Endothelial cell of umbilical vein (primary cell): Measurements from ENCODE around the gene CTSD. TPM values are rescaled to one million over a fixed set of nuclear protein-coding genes. Genes with fewer than 3 reads are reported as not detected.

Experiments used
- BruUV-seq: library from RNA; stranded (reverse); fragments of 400-500 nt; replicated peaks from 2 replicates; lab custom pipeline; 2021; lab: Mats Ljungman, UMichigan
- CTCF ChIA-PET: fragments of 300-600, 350-600 bp; sonication (Branson Sonifier 250); formaldehyde crosslinking; loops from one replicate; lab custom pipeline; 2021; ENCODE audit warnings: antibody characterized with exemption, inconsistent platforms; lab: Charles Lee
- POLR2A ChIA-PET: fragments of 300-600, 350-600 bp; sonication (Branson Sonifier 250); formaldehyde crosslinking; loops from one replicate; lab custom pipeline; 2021; ENCODE audit warnings: antibody characterized with exemption, inconsistent platforms; lab: Charles Lee
- DNase-seq: peaks from one replicate; pipeline ENCODE4 v3.0.0-alpha.2; 2011; ENCODE audit warnings: low read depth, low spot score
- FAIRE-seq: peaks from 2 replicates; lab custom pipeline; 2011; peaks lifted over from hg19 to GRCh38; lab: Jason Lieb, UNC
- H2AFZ ChIP-seq: 2 replicates; pipeline ENCODE4 v1.6.0; 2012; ENCODE audit warnings: low read depth, low read length, control low read depth, inconsistent platforms
- H3K27ac ChIP-seq: 2 replicates; pipeline ENCODE4 v1.5.1; 2011; ENCODE audit warnings: low read depth, mild to moderate bottlenecking, control low read depth, low read length, moderate library complexity; ENCODE audit not compliant: insufficient read depth
- H3K27me3 ChIP-seq, 2 experiments: 2 replicates each; pipeline versions ENCODE4 v1.6.0 to v1.6.1; 2011; ENCODE audit warnings: low read length in 2 of 2, mixed read lengths in 1 of 2; ENCODE audit not compliant: control insufficient read depth in 2 of 2, insufficient read depth in 2 of 2
- H3K36me3 ChIP-seq, 2 experiments: 2 replicates in 1 of 2; 3 replicates in 1 of 2; pipeline ENCODE4 v1.5.1; 2011; ENCODE audit warnings: low read length in 2 of 2, mild to moderate bottlenecking in 1 of 2, moderate library complexity in 1 of 2; ENCODE audit not compliant: control insufficient read depth in 2 of 2, insufficient read depth in 2 of 2; ENCODE audit errors: extremely low read depth in 1 of 2
- H3K4me1 ChIP-seq: 3 replicates; pipeline ENCODE4 v1.5.1; 2011; ENCODE audit warnings: mild to moderate bottlenecking, low read length; ENCODE audit not compliant: control insufficient read depth, insufficient read depth; ENCODE audit errors: extremely low read depth
- H3K4me2 ChIP-seq: 2 replicates; pipeline ENCODE4 v1.6.1; 2011; ENCODE audit warnings: low read length, control low read depth, mixed read lengths; ENCODE audit not compliant: insufficient read depth
- H3K4me3 ChIP-seq, 3 experiments: fragments of 200-600 bp in 1 of 3; sonication (generic), shearing (Covaris generic) in 1 of 3; replicated peaks in 1 of 3; 2 replicates each; pipeline ENCODE4 v1.5.1; 2011 to 2016; ENCODE audit warnings: control low read depth in 3 of 3, low read length in 3 of 3, mild to moderate bottlenecking in 2 of 3, inconsistent platforms in 1 of 3, low read depth in 1 of 3, moderate library complexity in 1 of 3; ENCODE audit not compliant: insufficient read depth in 1 of 3
- H3K79me2 ChIP-seq: 2 replicates; pipeline ENCODE4 v1.6.0; 2012; ENCODE audit warnings: low read length, inconsistent platforms; ENCODE audit not compliant: control insufficient read depth, insufficient read depth
- H3K9ac ChIP-seq: replicated peaks from 2 replicates; pipeline ENCODE3; 2011; ENCODE audit warnings: low read length, control low read depth; ENCODE audit not compliant: insufficient read depth; ENCODE audit errors: extremely low read depth
- H3K9me1 ChIP-seq: replicated peaks from 3 replicates; pipeline ENCODE4 v1.6.0; 2011; ENCODE audit warnings: mild to moderate bottlenecking, low read length; ENCODE audit not compliant: control insufficient read depth, insufficient read depth; ENCODE audit errors: extremely low read depth
- H3K9me3 ChIP-seq: replicated peaks from 2 replicates; pipeline ENCODE4 v1.5.1; 2012; ENCODE audit warnings: low read length, inconsistent platforms; ENCODE audit not compliant: control insufficient read depth, insufficient read depth
- H4K20me1 ChIP-seq: replicated peaks from 2 replicates; pipeline ENCODE3; 2011; ENCODE audit warnings: mild to moderate bottlenecking, low read length; ENCODE audit not compliant: control insufficient read depth, insufficient read depth; ENCODE audit errors: extremely low read depth
- EZH2 ChIP-seq: IDR thresholded peaks from 2 replicates; pipeline ENCODE4 v1.6.1; 2012; ENCODE audit warnings: borderline replicate concordance, low read depth, mild to moderate bottlenecking, moderate library complexity, low read length, inconsistent platforms; ENCODE audit not compliant: severe bottlenecking
- FOS ChIP-seq: IDR thresholded peaks from 2 replicates; pipeline ENCODE4 v1.6.1; 2011; ENCODE audit warnings: mild to moderate bottlenecking, low read length, moderate library complexity, borderline replicate concordance; ENCODE audit not compliant: insufficient read depth
- GATA2 ChIP-seq: IDR thresholded peaks from 2 replicates; pipeline ENCODE4 v1.7.0; 2011; ENCODE audit warnings: low read depth, mild to moderate bottlenecking, moderate library complexity, mixed read lengths, low read length; ENCODE audit not compliant: insufficient read length, insufficient read depth
- JUN ChIP-seq: IDR thresholded peaks from 2 replicates; pipeline ENCODE4 v1.6.1; 2011; ENCODE audit warnings: borderline replicate concordance, low read depth; ENCODE audit not compliant: insufficient read length, insufficient read depth
- MAX ChIP-seq: IDR thresholded peaks from 2 replicates; pipeline ENCODE4 v1.6.1; 2011; ENCODE audit not compliant: insufficient read depth, insufficient read length
- MYC ChIP-seq: IDR thresholded peaks from one replicate; pipeline ENCODE4 v1.6.1; 2011; ENCODE audit warnings: mild to moderate bottlenecking, low read depth, low read length
- POLR2A ChIP-seq: IDR thresholded peaks from 2 replicates; pipeline ENCODE4 v1.6.1; 2012; ENCODE audit warnings: low read depth, mild to moderate bottlenecking, control low read depth, low read length
- POLR2AphosphoS5 ChIP-seq: IDR thresholded peaks from 2 replicates; pipeline ENCODE4 v1.6.1; 2012; ENCODE audit warnings: low read depth, mild to moderate bottlenecking, control low read depth, low read length, moderate library complexity; ENCODE audit not compliant: insufficient read depth
- dilution Hi-C: fragments of 300-500 bp; cut with MboI; formaldehyde crosslinking; loops from one replicate; pipeline ENCODE4 v1.15.0; 2019; ENCODE audit warnings: low sequenced_read_pairs; ENCODE audit not compliant: extremely low pct_ligation_motif_present
- intact Hi-C: fragments of 100-400 bp; cut with micrococcal nuclease; formaldehyde crosslinking; loops from one replicate; pipeline ENCODE4 v1.10.0; 2022
- polyA plus RNA-seq, 4 experiments: library from polyadenylated mRNA; depleted of rRNA in 3 of 4; stranded (reverse) in 3 of 4; unstranded in 1 of 4; fragments of >200 nt; gene quantifications; 2 replicates each; pipeline versions ENCODE4 v1.2.1 to v1.2.3, GENCODE V29; 2011 to 2012; ENCODE audit warnings: missing spikeins in 1 of 4
- total RNA-seq: library from RNA; stranded (reverse); gene quantifications from 2 replicates; pipeline ENCODE4 v1.2.3, GENCODE V29; 2021
- TF ChIP-seq, protein P1 (sequence below), 2 donors: IDR thresholded peaks; 1 replicate in 1 of 2; 2 replicates in 1 of 2; pipeline ENCODE4 v1.5.1; 2011; ENCODE audit warnings: low read length in 2 of 2, mild to moderate bottlenecking in 2 of 2, moderate library complexity in 2 of 2, control low read depth in 1 of 2, inconsistent platforms in 1 of 2, low read depth in 1 of 2; ENCODE audit not compliant: insufficient read depth in 1 of 2; ENCODE audit errors: extremely low read depth in 1 of 2

Gene CTSD
- total and polyA plus RNA-seq, 2 donors (not counting 3 experiments of a cell fraction or from before 2014, with no cell fraction given), result 215 to 248 TPM

DNA sequence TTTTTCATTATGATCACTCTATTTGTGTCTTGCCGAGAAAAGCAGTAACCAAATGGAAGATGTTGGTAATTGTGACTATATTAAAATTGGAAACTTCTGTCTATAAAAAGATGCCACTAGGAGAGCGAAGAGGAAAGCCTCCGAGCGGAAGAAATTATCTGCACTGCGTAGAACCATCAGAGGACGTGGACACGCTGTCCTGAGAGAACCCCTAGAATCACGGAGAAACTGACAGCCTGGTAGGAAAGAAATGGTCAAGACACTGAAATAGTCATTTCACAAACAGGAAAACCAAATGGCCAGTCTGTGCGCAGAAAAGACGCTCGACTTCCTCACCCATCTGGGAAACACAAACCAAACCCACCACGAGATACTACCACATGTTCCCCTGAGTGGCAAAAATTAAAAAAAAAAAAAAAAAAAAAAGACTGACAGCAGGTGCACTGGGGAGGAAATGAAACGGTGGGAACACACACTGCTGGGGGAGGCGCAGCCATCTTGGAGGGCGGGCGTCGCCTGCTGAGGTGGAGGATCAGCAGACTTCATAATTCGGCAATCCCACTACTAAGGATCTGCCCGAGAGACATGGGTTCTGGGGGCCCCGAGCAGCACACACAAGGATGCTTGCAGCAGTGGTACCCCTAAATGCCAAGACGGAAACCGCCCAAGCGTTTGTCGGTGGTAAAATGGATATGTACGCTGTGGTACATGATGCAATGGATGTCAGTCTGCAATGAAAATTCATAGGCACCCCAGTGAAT lies 34.6 kb downstream of the CTSD start:
- ChIA-PET POLR2A (no interaction called here), CTCF (no interaction called here)
- Histone ChIP-seq H3K9me3 (no peaks in the 10 kb centered on the region), H3K27me3 (no peaks in the 10 kb centered on the region), H4K20me1 (no peaks in the 10 kb centered on the region), H3K27ac (no peak overlapping the region), H2AFZ (no peak overlapping the region), H3K36me3 (no peaks in the 10 kb centered on the region), H3K4me2 (no peak overlapping the region), H3K9me1 (no peaks in the 10 kb centered on the region), H3K4me1 (no peaks in the 10 kb centered on the region), H3K4me3 (no peak overlapping the region), H3K79me2 (no peaks in the 10 kb centered on the region), H3K9ac (no peak overlapping the region)
- FAIRE-seq (no peak), DNase-seq (no peak)
- TF ChIP-seq POLR2A, result no peak
- TF ChIP-seq POLR2AphosphoS5, result no peak
- TF ChIP-seq, protein P1, sequence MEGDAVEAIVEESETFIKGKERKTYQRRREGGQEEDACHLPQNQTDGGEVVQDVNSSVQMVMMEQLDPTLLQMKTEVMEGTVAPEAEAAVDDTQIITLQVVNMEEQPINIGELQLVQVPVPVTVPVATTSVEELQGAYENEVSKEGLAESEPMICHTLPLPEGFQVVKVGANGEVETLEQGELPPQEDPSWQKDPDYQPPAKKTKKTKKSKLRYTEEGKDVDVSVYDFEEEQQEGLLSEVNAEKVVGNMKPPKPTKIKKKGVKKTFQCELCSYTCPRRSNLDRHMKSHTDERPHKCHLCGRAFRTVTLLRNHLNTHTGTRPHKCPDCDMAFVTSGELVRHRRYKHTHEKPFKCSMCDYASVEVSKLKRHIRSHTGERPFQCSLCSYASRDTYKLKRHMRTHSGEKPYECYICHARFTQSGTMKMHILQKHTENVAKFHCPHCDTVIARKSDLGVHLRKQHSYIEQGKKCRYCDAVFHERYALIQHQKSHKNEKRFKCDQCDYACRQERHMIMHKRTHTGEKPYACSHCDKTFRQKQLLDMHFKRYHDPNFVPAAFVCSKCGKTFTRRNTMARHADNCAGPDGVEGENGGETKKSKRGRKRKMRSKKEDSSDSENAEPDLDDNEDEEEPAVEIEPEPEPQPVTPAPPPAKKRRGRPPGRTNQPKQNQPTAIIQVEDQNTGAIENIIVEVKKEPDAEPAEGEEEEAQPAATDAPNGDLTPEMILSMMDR (IDR thresholded peaks at IDR 0.05; ENCODE audit: extremely low read depth in 1 of 2, insufficient read depth in 1 of 2, low read depth in 1 of 2, low read length in 2 of 2), result no peak
- no peak for TF ChIP-seq MYC
- no peak for TF ChIP-seq GATA2
- TF ChIP-seq FOS, result no peak
- TF ChIP-seq EZH2, result no peak
- TF ChIP-seq MAX, result no peak
- TF ChIP-seq JUN, result no peak
- intact Hi-C loops (no loop called here), dilution Hi-C loops (no loop called here)
- no TSS peak for BruUV-seq
